Thyroid gland (tissue), 4 donors: ENCODE measurements around the gene DIS3L2.

Experiments used
- POLR2A ChIP-seq, 2 donors: fragments of 450-650 bp; IDR thresholded peaks; one replicate each; pipeline ENCODE4 v1.6.1; 2017; ENCODE audit warnings: antibody characterized with exemption in 2 of 2, mild to moderate bottlenecking in 2 of 2, moderate library complexity in 1 of 2
- TF ChIP-seq, protein P1 (sequence below), 6 experiments: fragments of 200-600 bp in 3 of 6; fragments of 450-650 bp in 3 of 6; sonication (generic) in 3 of 6; IDR thresholded peaks; one replicate each; pipeline ENCODE4 v1.5.1; 2016 to 2019; ENCODE audit warnings: antibody characterized with exemption in 6 of 6, mild to moderate bottlenecking in 2 of 6, inconsistent platforms in 1 of 6, moderate library complexity in 1 of 6

GRCh38 chr2:232076736-232077135 is 115.2 kb downstream of the DIS3L2 start:
- TF ChIP-seq, protein P1, sequence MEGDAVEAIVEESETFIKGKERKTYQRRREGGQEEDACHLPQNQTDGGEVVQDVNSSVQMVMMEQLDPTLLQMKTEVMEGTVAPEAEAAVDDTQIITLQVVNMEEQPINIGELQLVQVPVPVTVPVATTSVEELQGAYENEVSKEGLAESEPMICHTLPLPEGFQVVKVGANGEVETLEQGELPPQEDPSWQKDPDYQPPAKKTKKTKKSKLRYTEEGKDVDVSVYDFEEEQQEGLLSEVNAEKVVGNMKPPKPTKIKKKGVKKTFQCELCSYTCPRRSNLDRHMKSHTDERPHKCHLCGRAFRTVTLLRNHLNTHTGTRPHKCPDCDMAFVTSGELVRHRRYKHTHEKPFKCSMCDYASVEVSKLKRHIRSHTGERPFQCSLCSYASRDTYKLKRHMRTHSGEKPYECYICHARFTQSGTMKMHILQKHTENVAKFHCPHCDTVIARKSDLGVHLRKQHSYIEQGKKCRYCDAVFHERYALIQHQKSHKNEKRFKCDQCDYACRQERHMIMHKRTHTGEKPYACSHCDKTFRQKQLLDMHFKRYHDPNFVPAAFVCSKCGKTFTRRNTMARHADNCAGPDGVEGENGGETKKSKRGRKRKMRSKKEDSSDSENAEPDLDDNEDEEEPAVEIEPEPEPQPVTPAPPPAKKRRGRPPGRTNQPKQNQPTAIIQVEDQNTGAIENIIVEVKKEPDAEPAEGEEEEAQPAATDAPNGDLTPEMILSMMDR (IDR thresholded peaks at IDR 0.05) = no peak
- TF ChIP-seq POLR2A (IDR thresholded peaks at IDR 0.05) = no peak
